Kidney (tissue), 14 donors: ENCODE measurements around the gene CCDC30. TPM values are rescaled to one million over a fixed set of nuclear protein-coding genes. Genes with fewer than 3 reads are reported as not detected.
"Not testable (repeated sequence)": the region's sequence is repeated elsewhere in the genome, so short reads cannot be mapped to it uniquely, and the experiment has no call there.

Source experiments
- DNase-seq, 5 donors: peaks; one replicate each; pipeline ENCODE4 v3.0.0-alpha.2; 2013 to 2020
- FAIRE-seq: peaks from 2 replicates; lab custom pipeline; 2012; peaks lifted over from hg19 to GRCh38; lab: Jason Lieb, UNC
- H3K27ac ChIP-seq, 2 donors: one replicate each; pipeline ENCODE4 v1.7.0; 2013; ENCODE audit warnings: low read depth in 2 of 2, low read length in 2 of 2, inconsistent platforms in 1 of 2
- H3K27me3 ChIP-seq: one replicate; pipeline ENCODE4 v1.7.1; 2013; ENCODE audit warnings: low read length, inconsistent platforms; ENCODE audit not compliant: control insufficient read depth, insufficient read depth
- H3K36me3 ChIP-seq, 3 donors: one replicate each; pipeline versions ENCODE4 v1.7.0 to v1.7.1; 2013; ENCODE audit warnings: low read length in 3 of 3, control low read depth in 1 of 3, inconsistent platforms in 1 of 3; ENCODE audit not compliant: insufficient read depth in 3 of 3, control insufficient read depth in 2 of 3
- H3K4me1 ChIP-seq, 3 donors: one replicate each; pipeline versions ENCODE4 v1.7.0 to v1.7.1; 2013; ENCODE audit warnings: low read length in 3 of 3, inconsistent platforms in 1 of 3, low read depth in 1 of 3; ENCODE audit not compliant: control insufficient read depth in 2 of 3, insufficient read depth in 2 of 3
- H3K4me3 ChIP-seq, 3 donors: one replicate each; pipeline versions ENCODE4 v1.7.0 to v1.8.1; 2013; ENCODE audit warnings: low read length in 3 of 3, control low read depth in 1 of 3, inconsistent platforms in 1 of 3
- H3K9ac ChIP-seq, 3 donors: one replicate each; pipeline versions ENCODE4 v1.7.0 to v1.7.1; 2013; ENCODE audit warnings: low read length in 3 of 3, control low read depth in 1 of 3, inconsistent platforms in 1 of 3
- H3K9me3 ChIP-seq, 3 donors: one replicate each; pipeline versions ENCODE4 v1.7.0 to v1.7.1; 2013; ENCODE audit warnings: low read length in 3 of 3, control low read depth in 1 of 3, inconsistent platforms in 1 of 3; ENCODE audit not compliant: control insufficient read depth in 2 of 3, insufficient read depth in 1 of 3
- CTCF ChIP-seq: IDR thresholded peaks from 3 replicates; pipeline ENCODE4 v1.5.1; 2012; ENCODE audit warnings: mild to moderate bottlenecking, moderate library complexity, borderline replicate concordance; ENCODE audit not compliant: insufficient read depth; ENCODE audit errors: extremely low read depth
- intact Hi-C: fragments of 100-400 bp; cut with DNase I; formaldehyde crosslinking; loops from one replicate; pipeline ENCODE4 v1.11.1; 2022
- polyA plus RNA-seq: library from polyadenylated mRNA; stranded (reverse); fragments of 350-450 nt; fragmentation: Illumina TruSeq; extraction: RNeasy Lipid Tissue Mini Kit (QIAGEN cat#74804); gene quantifications from one replicate; pipeline ENCODE4 v1.2.3, GENCODE V29; 2014; ENCODE audit warnings: low read depth, low replicate concordance; ENCODE audit not compliant: insufficient read depth
- total RNA-seq: library from RNA; stranded (reverse); fragmentation: NEBNext Ultra II Directional; extraction: Animal tissue kit (Norgen Biotek cat#: 25700); gene quantifications from one replicate; pipeline ENCODE4 v1.2.1, GENCODE V29; 2021
- donor health status: control.
- donor health status: control.
- donor health status: control.
- donor health status: control.
- donor health status: control.
- donor health status: DM: yes; HTN: yes; CAD: no.
- donor health status: Normal renal cell carcinoma (clear cell type).

The CCDC30 gene
- total and polyA plus RNA-seq, 2 donors from 2014 or later = 4.9 to 18.0 TPM

GRCh38 chr1:42620307-42620706 lies 157.2 kb downstream of the CCDC30 start:
- H3K36me3 ChIP-seq = no peaks in the 10 kb centered on the region
- FAIRE-seq (no peak), DNase-seq (no peak)
- intact Hi-C loops = no loop called here
- H3K9me3 ChIP-seq = no peaks in the 10 kb centered on the region
- H3K9ac ChIP-seq = no peak overlapping the region
- H3K4me3 ChIP-seq = no peak overlapping the region
- TF ChIP-seq CTCF = no peak
- H3K4me1 ChIP-seq = no peaks in the 10 kb centered on the region
- no peaks in the 10 kb centered on the region for H3K27me3 ChIP-seq
- H3K27ac ChIP-seq = no peak overlapping the region

GRCh38 chr1:42621180-42621579 lies 158.1 kb downstream of the CCDC30 start:
- H3K9ac ChIP-seq, H3K27ac ChIP-seq, DNase-seq, H3K27me3 ChIP-seq, H3K4me3 ChIP-seq, H3K9me3 ChIP-seq, H3K36me3 ChIP-seq, H3K4me1 ChIP-seq, FAIRE-seq, intact Hi-C loops: not testable (repeated sequence)

GRCh38 chr1:42627205-42627604 lies 164.1 kb downstream of the CCDC30 start:
- H3K36me3 ChIP-seq, H3K4me1 ChIP-seq, FAIRE-seq, H3K9ac ChIP-seq, DNase-seq, H3K9me3 ChIP-seq, H3K4me3 ChIP-seq, H3K27me3 ChIP-seq, H3K27ac ChIP-seq, intact Hi-C loops: not testable (repeated sequence)

GRCh38 chr1:42639116-42639515 lies 176.0 kb downstream of the CCDC30 start:
- Histone ChIP-seq H3K27ac (no peak overlapping the region), H3K9ac (no peak overlapping the region), H3K9me3 (no peaks in the 10 kb centered on the region), H3K27me3 (no peaks in the 10 kb centered on the region), H3K4me1 (no peaks in the 10 kb centered on the region), H3K36me3 (peaks cover 0 to 5% (median 3%) of the 10 kb centered on the region in 3 donors), H3K4me3 (no peak overlapping the region)
- intact Hi-C loops = no loop called here
- no peak for FAIRE-seq
- no peak for DNase-seq
- TF ChIP-seq CTCF = no peak

GRCh38 chr1:42646056-42646455 lies 183.0 kb downstream of the CCDC30 start:
- H3K4me3 ChIP-seq = no peak overlapping the region
- no peaks in the 10 kb centered on the region for H3K4me1 ChIP-seq
- H3K27ac ChIP-seq = no peak overlapping the region
- intact Hi-C loops = no loop called here
- H3K27me3 ChIP-seq = no peaks in the 10 kb centered on the region
- no peaks in the 10 kb centered on the region for H3K9me3 ChIP-seq
- TF ChIP-seq CTCF = no peak
- H3K9ac ChIP-seq = no peak overlapping the region
- DNase-seq (no peak), FAIRE-seq (no peak)
- H3K36me3 ChIP-seq = peaks cover 0 to 6% (median 3%) of the 10 kb centered on the region in 3 donors
